Measurements from ENCODE around the gene ITPK1.

- TF ChIP-seq CTCF (conservative IDR thresholded peaks at IDR 0.05; ENCODE audit: low read depth, low read length), result no peak
- no peak for TF ChIP-seq EZH2 (IDR thresholded peaks at IDR 0.05; ENCODE audit: low read length, unreplicated experiment)
Observed at GRCh38 chr14:93109572-93110481, 5.9 kb downstream of the ITPK1 start.

All from PC-3 (cell line).